C4-2B (cell line): Measurements from ENCODE around the gene BHLHA15.

Experiments used
- H3K27ac ChIP-seq: fragments of 450-650 bp; 2 replicates; pipeline ENCODE4 v1.5.1; 2017
- CTCF ChIP-seq: fragments of 450-650 bp; conservative IDR thresholded peaks from 2 replicates; pipeline ENCODE4 v1.5.1; 2017; ENCODE audit warnings: mild to moderate bottlenecking
- ZFX ChIP-seq: fragments of 450-650 bp; IDR thresholded peaks from 2 replicates; pipeline ENCODE4 v1.6.1; 2017

BHLHA15 gene

GRCh38 chr7:98254516-98254915 is 43.3 kb downstream of the BHLHA15 start:
- TF ChIP-seq CTCF: no peak
- no peak for TF ChIP-seq ZFX
- no peak overlapping the region for H3K27ac ChIP-seq

DNA sequence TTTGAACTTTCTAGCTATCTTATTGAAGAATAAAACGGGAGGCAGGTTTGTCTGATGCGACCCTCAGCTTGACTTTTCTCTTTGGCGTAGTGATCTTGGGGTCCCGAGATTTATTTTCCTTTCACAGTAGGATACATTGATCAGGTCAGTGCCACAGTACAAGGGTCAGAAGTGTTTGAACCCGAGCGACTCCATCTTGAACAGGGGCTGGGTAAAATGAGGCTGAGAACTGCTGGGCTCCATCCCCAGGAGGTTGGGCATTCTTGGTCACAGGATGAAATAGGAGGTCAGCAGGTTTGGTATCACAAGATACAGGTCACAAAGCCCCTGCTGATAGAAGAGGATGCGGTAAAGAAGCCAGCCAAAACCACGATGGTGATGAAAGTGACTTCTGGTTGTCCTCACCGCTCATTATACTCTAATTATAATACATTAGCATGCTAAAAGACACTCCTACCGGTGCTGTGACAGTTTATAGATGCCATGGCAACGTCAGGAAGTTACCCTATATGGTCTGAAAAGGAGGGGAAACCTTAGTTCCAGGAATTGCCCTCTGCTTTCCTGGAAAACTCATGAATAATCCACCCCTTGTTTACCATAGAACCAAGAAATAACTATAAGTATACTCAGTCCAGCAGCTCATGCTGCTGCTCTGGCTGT is 43.8 kb downstream of the BHLHA15 start:
- H3K27ac ChIP-seq: no peak overlapping the region
- no peak for TF ChIP-seq ZFX
- TF ChIP-seq CTCF: no peak

DNA sequence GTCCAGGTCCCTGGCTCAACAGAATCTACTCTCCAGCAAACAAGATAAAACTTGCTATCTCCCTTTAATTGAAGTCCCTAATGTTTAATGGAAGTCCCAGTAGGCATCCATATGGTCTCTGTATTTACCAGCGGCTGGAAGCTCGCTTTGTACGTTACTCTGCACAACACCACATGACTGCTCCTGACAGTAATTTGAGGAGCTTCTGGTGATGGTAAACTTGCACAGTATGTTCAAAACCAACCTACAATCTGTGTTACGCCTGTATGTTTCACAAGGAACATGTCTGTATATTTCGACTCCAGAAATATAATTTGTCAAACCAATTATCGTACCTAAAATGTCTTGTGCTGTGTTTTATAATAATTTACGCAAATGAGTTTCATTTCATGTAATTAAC is 45.2 kb downstream of the BHLHA15 start:
- TF ChIP-seq ZFX (no peak), CTCF (no peak)
- no peak overlapping the region for H3K27ac ChIP-seq

DNA sequence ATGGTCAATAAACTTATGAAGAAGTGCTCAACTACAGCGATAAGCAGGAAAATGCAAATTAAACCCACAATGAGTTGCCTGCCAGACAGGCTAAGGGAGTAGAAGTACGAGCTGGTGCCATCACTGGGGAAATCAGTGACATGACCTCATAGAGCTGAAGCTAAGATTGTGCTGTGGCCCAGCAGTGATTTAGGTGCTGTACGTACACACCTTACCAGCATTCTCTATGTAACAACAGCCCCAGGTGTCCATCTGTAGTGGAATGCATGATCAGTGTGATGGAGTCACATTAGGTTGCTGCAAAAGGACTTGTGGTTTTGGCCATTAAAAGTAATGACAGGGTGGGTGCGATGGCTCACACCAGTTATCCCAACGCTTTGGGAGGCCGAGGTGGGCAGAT is 46.5 kb downstream of the BHLHA15 start:
- H3K27ac ChIP-seq: no peak overlapping the region
- TF ChIP-seq CTCF: no peak
- no peak for TF ChIP-seq ZFX
